Mesothelial cell of epicardium (in vitro differentiated cells): ENCODE results near the gene RABGAP1. TPM values are rescaled to one million over a fixed set of nuclear protein-coding genes. Genes with fewer than 3 reads are reported as not detected.
A peak's percentile ranks its signal among the peaks of the same experiment; 100 is the strongest.

ENCODE experiments used
- DNase-seq, 2 experiments: peaks; one replicate each; pipeline ENCODE4 v3.0.0; 2021; ENCODE audit warnings: low spot score in 2 of 2; ENCODE audit not compliant: unreplicated experiment in 2 of 2
- H3K27ac Mint-ChIP-seq: 2 replicates; pipeline ENCODE4 v1.8.0; 2021; ENCODE audit warnings: mixed read lengths
- H3K27me3 Mint-ChIP-seq: 2 replicates; pipeline ENCODE4 v1.8.0; 2021; ENCODE audit warnings: low read depth, mixed read lengths
- H3K36me3 Mint-ChIP-seq: 2 replicates; pipeline ENCODE4 v1.8.0; 2021; ENCODE audit warnings: mixed read lengths
- H3K4me1 Mint-ChIP-seq: 2 replicates; pipeline ENCODE4 v1.8.0; 2021; ENCODE audit warnings: mixed read lengths
- H3K4me3 Mint-ChIP-seq: 2 replicates; pipeline ENCODE4 v1.8.0; 2021; ENCODE audit warnings: mild to moderate bottlenecking, moderate library complexity, mixed read lengths
- H3K9me3 Mint-ChIP-seq: 2 replicates; pipeline ENCODE4 v1.8.0; 2021; ENCODE audit warnings: mixed read lengths
- total RNA-seq: library from RNA; stranded (reverse); gene quantifications from 3 replicates; pipeline ENCODE4 v1.2.1, GENCODE V29; 2021
- TF ChIP-seq, protein P1 (sequence below): fragments of 200-600 bp; sonication (generic); IDR thresholded peaks from one replicate; pipeline ENCODE4 v1.5.0; 2021; ENCODE audit warnings: antibody characterized with exemption; ENCODE audit not compliant: unreplicated experiment

RABGAP1 gene
- total RNA-seq, 1 donor from 2014 or later: 88.1 TPM

DNA sequence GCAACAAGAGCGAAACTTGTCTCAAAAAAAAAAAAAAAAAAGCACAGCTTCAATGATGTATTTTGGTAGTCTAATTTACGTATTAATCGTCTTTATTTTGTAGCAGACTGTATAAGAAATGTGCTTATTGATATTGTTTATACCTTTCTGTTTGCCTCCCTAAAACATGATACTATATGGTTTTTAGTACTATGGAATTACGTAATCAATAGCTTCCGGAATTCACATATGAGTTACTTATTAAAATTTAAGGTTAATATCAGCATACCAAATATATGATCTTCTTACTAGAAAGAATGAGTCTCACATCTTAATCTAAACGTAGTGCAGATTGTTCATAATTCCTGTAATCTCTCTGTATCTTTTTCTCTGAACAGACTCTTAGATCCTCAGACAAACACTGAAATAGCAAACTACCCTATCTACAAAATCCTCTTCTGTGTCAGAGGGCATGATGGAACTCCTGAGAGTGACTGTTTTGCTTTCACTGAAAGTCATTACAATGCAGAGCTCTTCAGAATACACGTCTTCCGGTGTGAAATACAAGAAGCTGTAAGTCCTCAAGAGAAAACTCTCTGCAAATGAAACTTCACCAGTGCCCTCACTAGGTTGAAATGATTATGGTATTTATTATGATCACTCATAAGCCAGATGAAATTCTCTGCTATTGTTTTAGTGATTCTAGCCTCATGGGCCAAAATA is 48.3 kb downstream of the RABGAP1 start:
- Mint-ChIP-seq H3K36me3 (peaks cover 14% of the 10 kb centered on the region), H3K9me3 (no peaks in the 10 kb centered on the region), H3K27ac (no peak overlapping the region)

DNA sequence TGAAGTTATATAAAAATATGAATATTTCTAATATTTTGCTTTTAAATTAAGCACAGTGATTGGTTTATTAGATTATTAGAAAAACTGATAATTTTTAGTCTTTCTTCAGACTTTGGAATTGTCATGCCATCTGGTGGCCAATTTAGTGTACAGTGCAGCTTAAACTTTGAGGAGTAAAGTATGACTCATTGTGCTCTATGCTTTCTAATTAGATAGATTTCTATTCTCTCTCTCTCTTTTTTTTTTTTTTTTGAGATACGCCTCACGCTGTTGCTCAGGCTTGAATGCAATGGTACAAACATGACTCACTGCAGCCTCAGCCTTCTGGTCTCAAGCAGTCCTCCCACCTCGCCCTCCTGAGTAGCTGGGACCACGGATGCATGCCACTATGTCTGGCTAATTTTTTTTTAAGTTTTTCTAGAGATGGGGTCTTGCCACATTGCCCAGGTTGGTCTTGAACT is 50.6 kb downstream of the RABGAP1 start:
- TF ChIP-seq, protein P1, sequence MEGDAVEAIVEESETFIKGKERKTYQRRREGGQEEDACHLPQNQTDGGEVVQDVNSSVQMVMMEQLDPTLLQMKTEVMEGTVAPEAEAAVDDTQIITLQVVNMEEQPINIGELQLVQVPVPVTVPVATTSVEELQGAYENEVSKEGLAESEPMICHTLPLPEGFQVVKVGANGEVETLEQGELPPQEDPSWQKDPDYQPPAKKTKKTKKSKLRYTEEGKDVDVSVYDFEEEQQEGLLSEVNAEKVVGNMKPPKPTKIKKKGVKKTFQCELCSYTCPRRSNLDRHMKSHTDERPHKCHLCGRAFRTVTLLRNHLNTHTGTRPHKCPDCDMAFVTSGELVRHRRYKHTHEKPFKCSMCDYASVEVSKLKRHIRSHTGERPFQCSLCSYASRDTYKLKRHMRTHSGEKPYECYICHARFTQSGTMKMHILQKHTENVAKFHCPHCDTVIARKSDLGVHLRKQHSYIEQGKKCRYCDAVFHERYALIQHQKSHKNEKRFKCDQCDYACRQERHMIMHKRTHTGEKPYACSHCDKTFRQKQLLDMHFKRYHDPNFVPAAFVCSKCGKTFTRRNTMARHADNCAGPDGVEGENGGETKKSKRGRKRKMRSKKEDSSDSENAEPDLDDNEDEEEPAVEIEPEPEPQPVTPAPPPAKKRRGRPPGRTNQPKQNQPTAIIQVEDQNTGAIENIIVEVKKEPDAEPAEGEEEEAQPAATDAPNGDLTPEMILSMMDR: peak; percentile 76
- Mint-ChIP-seq H3K27me3 (no peaks in the 10 kb centered on the region), H3K36me3 (peaks cover 10% of the 10 kb centered on the region), H3K4me1 (no peaks in the 10 kb centered on the region), H3K9me3 (no peaks in the 10 kb centered on the region), H3K27ac (no peak overlapping the region), H3K4me3 (no peak overlapping the region)
- DNase-seq: no peak

More for the DNA sequence above, 48.3 kb downstream of the RABGAP1 start:
- Mint-ChIP-seq H3K4me1 (no peaks in the 10 kb centered on the region), H3K27me3 (no peaks in the 10 kb centered on the region), H3K4me3 (no peak overlapping the region)
- DNase-seq: no peak
- TF ChIP-seq, protein P1: no peak

DNA sequence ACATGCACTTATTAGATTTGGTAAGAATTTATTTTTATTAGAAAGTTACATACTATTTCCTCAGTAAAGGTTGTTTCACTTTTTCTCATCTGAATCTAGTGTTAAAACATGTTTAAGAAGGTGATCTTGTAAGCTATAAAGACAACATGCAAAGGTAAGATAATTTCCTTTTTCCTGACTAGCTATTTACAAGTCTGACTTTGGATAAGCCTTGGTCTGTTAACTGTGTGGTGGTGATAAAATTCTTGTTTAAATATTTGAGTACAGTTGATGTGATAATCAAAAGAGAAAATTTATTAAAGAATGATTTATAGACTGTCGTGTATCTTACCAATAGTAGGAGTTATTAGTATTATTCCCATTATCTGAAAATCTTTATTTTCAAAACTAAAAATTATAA is 55.8 kb downstream of the RABGAP1 start:
- Mint-ChIP-seq H3K9me3 (no peaks in the 10 kb centered on the region), H3K27ac (no peak overlapping the region), H3K36me3 (peaks cover 23% of the 10 kb centered on the region), H3K27me3 (no peaks in the 10 kb centered on the region), H3K4me1 (no peaks in the 10 kb centered on the region), H3K4me3 (no peak overlapping the region)
- DNase-seq: no peak
- TF ChIP-seq, protein P1: no peak

DNA sequence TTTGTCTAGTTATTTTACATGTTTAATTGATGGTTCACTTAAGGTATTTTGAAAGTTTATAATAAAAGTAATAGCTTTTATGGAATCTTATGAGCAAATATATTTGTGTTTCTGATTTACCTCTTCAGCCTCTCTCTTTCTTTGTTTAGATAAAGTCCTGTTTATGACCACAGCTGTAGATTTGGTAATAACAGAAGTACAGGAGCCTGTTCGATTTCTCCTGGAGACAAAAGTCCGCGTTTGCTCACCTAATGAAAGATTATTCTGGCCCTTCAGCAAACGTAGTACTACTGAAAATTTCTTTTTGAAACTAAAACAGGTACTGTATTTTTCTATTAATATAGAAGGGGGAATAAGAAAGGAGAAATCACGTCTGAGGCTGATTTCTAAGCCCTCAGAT is 57.6 kb downstream of the RABGAP1 start:
- peaks cover 7% of the 10 kb centered on the region for H3K4me1 Mint-ChIP-seq
- no peak overlapping the region for H3K27ac Mint-ChIP-seq
- peaks cover 26% of the 10 kb centered on the region for H3K36me3 Mint-ChIP-seq
- no peaks in the 10 kb centered on the region for H3K9me3 Mint-ChIP-seq
- no peaks in the 10 kb centered on the region for H3K27me3 Mint-ChIP-seq
- H3K4me3 Mint-ChIP-seq: no peak overlapping the region
- TF ChIP-seq, protein P1: no peak
- no peak for DNase-seq

DNA sequence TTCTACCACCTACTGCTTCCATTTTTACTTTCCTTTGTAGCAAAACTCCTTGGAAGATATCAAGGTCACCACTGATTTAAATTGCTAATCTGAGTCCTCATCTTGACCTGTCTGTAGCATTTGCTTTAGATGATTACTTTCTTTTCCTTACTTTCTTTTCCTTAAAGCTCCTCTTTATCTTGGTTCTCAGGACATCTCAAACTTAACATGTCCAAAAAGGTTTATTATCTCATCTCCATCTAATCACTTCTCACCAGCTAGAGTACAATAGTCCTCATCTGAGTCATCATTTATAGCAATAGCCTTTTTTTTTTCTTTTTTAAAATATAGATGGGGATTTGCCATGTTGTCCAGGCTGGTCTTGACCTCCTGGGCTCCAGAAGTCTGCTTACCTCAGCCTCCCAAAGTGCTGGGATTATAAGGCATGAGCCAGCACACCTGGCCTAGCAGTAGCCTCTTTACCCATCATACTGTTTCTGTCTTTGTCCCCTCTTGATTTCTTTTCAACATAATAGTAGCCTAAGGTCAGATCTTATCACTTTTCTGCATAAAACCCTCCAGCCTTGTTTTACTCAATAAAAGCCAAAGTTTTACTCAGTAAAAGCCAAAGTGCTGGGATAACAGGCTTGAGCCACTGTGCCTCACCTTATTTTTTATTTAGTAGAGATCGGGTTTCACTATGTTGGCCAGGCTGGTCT is 59.7 kb downstream of the RABGAP1 start:
- Mint-ChIP-seq H3K9me3 (no peaks in the 10 kb centered on the region), H3K4me3 (no peak overlapping the region), H3K27me3 (no peaks in the 10 kb centered on the region), H3K4me1 (peaks cover 12% of the 10 kb centered on the region), H3K27ac (no peak overlapping the region), H3K36me3 (peaks cover 29% of the 10 kb centered on the region)
- DNase-seq: no peak
- TF ChIP-seq, protein P1: no peak
